Neural cell (in vitro differentiated cells): Measurements from ENCODE around the gene CXCL5.

Experiments used
- CTCF ChIP-seq: fragments of 450-650 bp; IDR thresholded peaks from 2 replicates; pipeline ENCODE4 v1.5.1; 2014; ENCODE audit warnings: antibody characterized with exemption, mild to moderate bottlenecking, moderate library complexity; ENCODE audit not compliant: poor library complexity, severe bottlenecking
- EP300 ChIP-seq: fragments of 450-650 bp; conservative IDR thresholded peaks from 2 replicates; pipeline ENCODE4 v1.6.1; 2014; ENCODE audit warnings: antibody characterized with exemption, mild to moderate bottlenecking, moderate library complexity; ENCODE audit not compliant: poor library complexity, severe bottlenecking
- EZH2 ChIP-seq: fragments of 200-600, 300-800 bp; shearing (Covaris generic), sonication (generic); IDR thresholded peaks from 2 replicates; pipeline ENCODE4 v1.6.1; 2014; ENCODE audit warnings: antibody characterized with exemption, low read length, borderline replicate concordance, mild to moderate bottlenecking; ENCODE audit not compliant: insufficient read depth, poor library complexity, severe bottlenecking
- MXI1 ChIP-seq: fragments of 450-650 bp; conservative IDR thresholded peaks from 2 replicates; pipeline ENCODE4 v1.6.1; 2014; ENCODE audit warnings: antibody characterized with exemption, mild to moderate bottlenecking; ENCODE audit not compliant: poor library complexity, severe bottlenecking
- POLR2AphosphoS5 ChIP-seq: IDR thresholded peaks from 2 replicates; pipeline ENCODE4 v1.6.1; 2012
- SMC3 ChIP-seq: fragments of 450-650 bp; conservative IDR thresholded peaks from 2 replicates; pipeline ENCODE4 v1.6.1; 2014; ENCODE audit warnings: antibody characterized with exemption, mild to moderate bottlenecking, moderate library complexity; ENCODE audit not compliant: poor library complexity

GRCh38 chr4:74014332-74014731, 15.9 kb upstream of the CXCL5 start:
- TF ChIP-seq SMC3 (no peak), CTCF (no peak), MXI1 (no peak), POLR2AphosphoS5 (no peak), EZH2 (no peak), EP300 (no peak)
